HG02571 (cell line): ENCODE measurements around the gene THRB.

ENCODE experiments used
- ATAC-seq: cut with Tn5 transposase; IDR thresholded peaks from one replicate; pipeline ENCODE4 v1.9.1; 2021; ENCODE audit warnings: mild to moderate bottlenecking, moderate library complexity; ENCODE audit not compliant: unreplicated experiment

Gene THRB

GRCh38 chr3:24357635-24358034 lies 137.0 kb downstream of the THRB start:
- no peak for ATAC-seq

GRCh38 chr3:24355806-24356205 lies 138.8 kb downstream of the THRB start:
- ATAC-seq, result no peak

- no peak for ATAC-seq
Measured at GRCh38 chr3:24354230-24354629, 140.4 kb downstream of the THRB start.

- no peak for ATAC-seq
Measured at GRCh38 chr3:24352893-24353553, 141.6 kb downstream of the THRB start.

DNA sequence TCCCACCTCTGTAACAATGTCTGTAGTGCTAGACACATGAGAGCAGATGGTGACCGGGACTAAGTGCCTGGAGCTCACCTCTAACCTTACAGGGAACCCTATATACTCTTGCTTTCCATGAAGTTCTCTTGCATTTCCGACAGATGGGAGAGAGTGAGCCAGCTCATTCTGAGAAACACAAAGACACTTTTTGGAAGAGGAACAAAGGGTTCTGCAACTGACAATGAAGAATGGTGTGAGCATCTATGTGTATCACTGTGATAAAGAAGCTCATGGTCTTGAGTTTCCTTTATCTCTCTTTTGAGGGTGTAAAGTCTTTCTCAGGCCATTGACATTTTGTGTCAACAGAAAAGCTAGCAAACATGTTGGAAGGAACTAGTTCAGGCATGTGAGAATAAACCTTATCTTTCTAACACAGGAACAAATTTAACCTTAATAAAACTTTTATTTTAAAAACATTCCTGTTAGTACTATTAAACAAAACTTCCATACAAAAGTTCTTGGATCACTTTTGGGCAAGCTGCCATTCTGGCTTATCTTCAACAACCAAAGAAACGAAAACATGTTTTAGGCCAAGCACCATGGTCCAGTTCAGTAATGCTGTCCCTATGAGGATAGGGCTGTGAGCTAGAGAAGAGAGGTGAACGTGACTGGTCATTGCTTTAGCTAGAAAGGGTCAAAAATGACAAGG lies 142.7 kb downstream of the THRB start:
- no peak for ATAC-seq

DNA sequence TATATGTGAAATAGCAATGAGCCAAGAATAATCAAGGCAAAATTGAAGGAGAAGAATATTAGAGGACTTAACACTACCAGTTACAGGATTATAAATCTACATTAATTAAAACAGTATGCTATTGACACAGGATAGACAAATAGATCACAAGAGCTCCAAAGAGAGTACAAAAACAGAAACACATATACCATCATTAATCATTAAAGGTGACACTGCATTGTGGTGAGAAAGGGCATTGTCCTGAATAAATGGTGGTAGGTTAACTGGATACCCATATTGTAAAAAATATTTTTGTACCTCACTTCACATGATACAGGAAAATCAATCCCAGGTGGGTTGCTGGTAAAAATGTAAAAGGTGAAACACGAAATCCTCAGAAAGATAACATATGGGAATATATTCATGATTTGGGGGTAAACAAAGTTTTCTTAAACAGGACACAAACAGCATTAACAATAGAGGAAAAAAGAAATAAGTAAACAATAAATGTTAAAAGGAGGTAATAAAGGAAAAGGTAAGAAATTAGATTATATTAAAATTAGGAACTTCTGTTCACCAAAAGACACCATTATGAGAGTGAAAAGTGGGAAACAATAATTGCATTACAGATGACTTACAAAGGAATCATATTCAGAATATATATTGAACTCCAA lies 145.2 kb downstream of the THRB start:
- no peak for ATAC-seq

DNA sequence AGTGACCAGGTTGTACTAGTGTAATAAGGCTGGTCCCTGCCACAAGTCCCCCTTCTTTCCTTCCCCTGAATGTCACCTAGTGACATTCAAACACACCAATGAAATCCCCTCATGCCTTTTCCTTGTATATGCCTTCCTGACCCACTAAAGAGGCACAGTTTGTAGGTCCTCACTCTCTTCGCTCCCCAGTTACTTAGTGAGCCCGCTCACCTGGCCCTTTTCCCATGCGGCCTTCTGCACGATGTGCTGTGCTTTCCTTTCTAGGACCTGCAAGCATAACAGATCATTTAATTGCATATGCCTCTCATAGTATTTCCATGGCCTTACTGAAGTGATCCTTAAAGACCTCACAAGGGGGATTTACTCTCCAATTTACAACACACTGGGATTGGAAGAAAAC lies 146.3 kb downstream of the THRB start:
- no peak for ATAC-seq

- ATAC-seq, result no peak
Measured at GRCh38 chr3:24344784-24345439, 149.7 kb downstream of the THRB start.

DNA sequence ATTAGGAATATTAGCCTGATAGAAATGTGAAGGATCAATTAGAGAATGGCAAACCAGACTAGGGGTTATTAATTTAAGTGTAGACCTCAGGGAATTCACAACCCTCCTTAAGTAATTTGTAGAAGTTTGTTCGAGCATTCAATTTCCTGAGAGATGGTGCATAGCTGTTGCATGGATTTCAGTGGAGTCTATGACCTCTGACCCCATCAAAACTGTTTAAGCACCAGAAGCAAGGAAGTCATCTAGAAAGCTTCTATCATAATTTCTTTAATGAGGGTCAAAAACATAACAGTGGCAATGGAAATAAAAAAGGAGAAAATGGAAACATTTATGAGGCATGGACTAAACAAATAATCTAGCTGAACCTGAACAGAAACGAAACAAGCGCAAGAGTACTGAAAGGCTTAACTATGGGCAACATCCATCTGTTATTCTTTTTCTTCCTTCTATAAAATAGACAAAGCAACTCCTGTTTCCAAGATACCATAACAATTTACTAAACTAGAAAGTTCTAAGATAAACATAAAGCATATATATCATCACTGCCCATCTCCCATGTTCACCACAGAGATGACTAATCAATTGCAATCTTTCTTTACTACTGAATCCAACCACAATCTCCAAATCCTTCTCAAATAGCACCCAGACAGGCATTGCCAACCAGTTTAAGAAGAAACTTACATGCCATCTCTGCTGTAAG lies 151.4 kb downstream of the THRB start:
- no peak for ATAC-seq

GRCh38 chr3:24342275-24342674 lies 152.4 kb downstream of the THRB start:
- ATAC-seq, result no peak

- no peak for ATAC-seq
Measured at GRCh38 chr3:24341668-24342067, 153.0 kb downstream of the THRB start.

DNA sequence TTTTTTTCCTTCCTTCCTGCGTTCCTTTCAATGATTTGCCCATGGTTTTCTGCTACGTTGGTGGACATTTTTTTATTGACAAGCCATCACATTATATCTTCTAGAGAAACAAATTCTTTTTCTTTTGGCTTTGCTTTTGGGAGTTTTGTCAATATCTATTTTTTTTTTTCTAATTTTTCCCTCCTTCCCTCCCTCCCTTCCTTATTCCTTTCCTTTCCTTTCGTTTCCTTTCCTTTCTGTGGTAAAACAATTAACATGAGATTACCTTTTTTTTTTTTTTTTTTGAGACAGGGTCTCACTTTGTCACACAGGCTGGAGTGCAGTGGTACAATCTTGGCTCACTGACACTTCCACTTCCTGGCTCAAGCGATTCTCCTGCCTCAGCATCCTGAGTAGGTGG lies 153.7 kb downstream of the THRB start:
- no peak for ATAC-seq

GRCh38 chr3:24340161-24340560 lies 154.5 kb downstream of the THRB start:
- no peak for ATAC-seq

GRCh38 chr3:24339266-24339825 lies 155.3 kb downstream of the THRB start:
- no peak for ATAC-seq

DNA sequence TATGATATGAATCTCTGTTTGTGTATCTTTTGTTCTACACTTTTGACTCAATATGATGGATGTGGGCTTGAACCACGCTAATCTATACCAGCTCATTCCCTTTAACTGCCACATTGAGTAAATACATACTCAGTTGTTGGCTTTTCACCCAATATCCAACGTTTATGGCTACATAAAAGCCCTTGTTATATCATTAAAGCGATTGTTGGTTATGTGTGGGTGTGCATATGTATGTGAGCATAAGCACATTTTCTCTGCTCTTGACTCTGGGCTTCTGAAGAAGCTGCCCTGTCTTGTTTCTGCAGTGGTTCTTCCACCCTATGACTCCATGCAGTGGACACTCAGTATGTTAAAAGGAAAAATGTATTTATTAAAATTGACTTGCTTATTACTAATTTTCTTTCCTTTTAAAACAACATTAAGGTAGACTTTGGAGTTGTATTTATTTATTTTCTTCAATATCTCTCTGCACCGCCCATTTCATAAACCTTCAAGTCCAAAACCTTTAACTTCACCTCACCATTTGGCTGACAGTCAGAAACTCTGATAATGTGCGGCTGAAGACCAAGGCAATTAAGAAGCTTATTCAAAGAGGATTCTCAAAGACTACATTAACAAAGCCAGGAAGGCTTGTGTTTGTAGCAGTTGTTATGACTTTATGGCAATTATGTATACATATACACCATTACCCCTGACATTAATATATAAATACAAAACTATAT lies 156.1 kb downstream of the THRB start:
- ATAC-seq, result no peak

DNA sequence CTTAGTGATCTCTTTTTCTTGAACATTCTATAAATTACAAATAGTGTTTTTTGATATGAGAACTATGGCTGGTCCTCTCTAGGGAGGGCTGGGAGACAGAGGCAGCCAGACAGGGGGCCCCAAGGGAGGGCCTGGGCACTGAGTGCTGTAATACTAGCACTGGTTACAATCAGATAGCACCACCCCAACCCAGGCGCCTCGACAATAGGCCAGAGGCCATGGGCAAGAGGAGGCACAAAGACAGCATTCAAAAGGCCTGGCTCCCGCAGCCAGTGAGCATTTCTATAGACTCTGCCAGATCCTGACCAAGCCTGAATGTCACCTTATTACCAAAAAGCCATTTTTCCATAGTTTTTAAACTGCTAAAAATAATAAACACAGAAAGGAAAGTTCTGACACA lies 158.5 kb downstream of the THRB start:
- ATAC-seq, result no peak

- ATAC-seq, result no peak
Measured at GRCh38 chr3:24332092-24332491, 162.6 kb downstream of the THRB start.

DNA sequence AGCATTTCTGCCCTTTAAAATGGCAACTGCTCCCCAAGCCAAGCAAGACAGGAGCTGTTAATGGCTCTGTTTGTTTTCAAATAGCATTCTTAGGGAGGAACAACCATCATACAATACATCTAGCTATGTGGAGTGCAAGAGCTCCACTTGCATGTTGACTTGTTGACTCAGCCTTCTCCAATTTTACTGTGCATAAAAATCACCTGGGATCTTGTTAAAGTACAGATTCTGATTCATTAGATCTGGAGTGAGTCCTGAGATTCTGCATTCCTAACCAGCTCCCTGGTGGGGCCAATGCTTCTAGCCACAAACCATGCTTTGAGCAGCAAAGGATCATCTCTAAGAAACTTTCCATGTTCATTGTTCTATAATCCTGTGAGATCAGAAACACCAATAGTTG lies 171.4 kb downstream of the THRB start:
- no peak for ATAC-seq

DNA sequence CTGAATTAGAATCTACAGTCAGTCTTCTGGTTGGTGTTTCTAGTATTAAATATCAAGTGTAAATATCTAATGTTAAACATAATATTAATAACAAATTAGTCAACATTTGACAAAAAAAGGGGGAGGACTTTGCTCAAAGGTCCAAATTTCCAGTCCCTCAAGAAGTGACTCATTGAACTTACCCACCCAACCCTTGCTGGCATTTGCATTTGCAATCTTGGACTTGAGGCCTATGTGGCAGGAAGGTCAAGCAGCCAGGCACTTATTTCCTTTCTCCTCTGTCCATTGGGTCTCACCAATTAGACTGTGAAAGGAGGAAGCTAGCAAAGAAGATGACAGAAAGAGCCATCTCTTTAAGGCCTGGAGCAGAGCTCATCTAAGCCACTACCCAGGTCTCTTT lies 174.0 kb downstream of the THRB start:
- no peak for ATAC-seq

- no peak for ATAC-seq
Measured at GRCh38 chr3:24318677-24319287, 175.9 kb downstream of the THRB start.
